Upper lobe of left lung (tissue), 6 donors: Measurements from ENCODE around the gene PIF1. TPM values are rescaled to one million over a fixed set of nuclear protein-coding genes. Genes with fewer than 3 reads are reported as not detected.

Experiments
- ATAC-seq, 2 donors: fragments of 200-7000 bp; cut with Tn5 transposase; one replicate each; pipeline ENCODE4 v1.9.1; 2022; ENCODE audit warnings: mild to moderate bottlenecking in 2 of 2, moderate library complexity in 2 of 2; ENCODE audit not compliant: low FRiP score in 2 of 2
- DNase-seq, 2 donors: peaks; one replicate each; pipeline ENCODE4 v3.0.0-alpha.2; 2019 to 2020
- H3K27ac ChIP-seq, 4 donors: fragments of 200-600 bp; sonication (generic); one replicate each; pipeline ENCODE4 v1.5.1; 2016 to 2019
- H3K27me3 ChIP-seq, 4 donors: fragments of 200-600 bp; sonication (generic); one replicate each; pipeline ENCODE4 v1.5.1; 2017 to 2019
- H3K36me3 ChIP-seq, 4 donors: fragments of 200-600 bp; sonication (generic); one replicate each; pipeline ENCODE4 v1.5.1; 2016 to 2019
- H3K4me1 ChIP-seq, 4 donors: fragments of 200-600 bp; sonication (generic); one replicate each; pipeline ENCODE4 v1.5.1; 2018 to 2019
- H3K4me3 ChIP-seq, 4 donors: fragments of 200-600 bp; sonication (generic); one replicate each; pipeline ENCODE4 v1.5.1; 2017 to 2019; ENCODE audit warnings: mild to moderate bottlenecking in 2 of 4, moderate library complexity in 1 of 4
- H3K9me3 ChIP-seq, 4 donors: fragments of 200-600 bp; sonication (generic); one replicate each; pipeline ENCODE4 v1.5.1; 2018 to 2019
- EP300 ChIP-seq, 4 donors: sonication (generic); formaldehyde crosslinking; IDR thresholded peaks; one replicate each; pipeline ENCODE4 v1.5.1; 2017; ENCODE audit warnings: antibody characterized with exemption in 4 of 4, control low read depth in 2 of 4
- POLR2A ChIP-seq, 4 donors: fragments of 450-650 bp; IDR thresholded peaks; one replicate each; pipeline ENCODE4 v1.5.1; 2016 to 2017; ENCODE audit warnings: antibody characterized with exemption in 4 of 4, mild to moderate bottlenecking in 2 of 4
- POLR2AphosphoS5 ChIP-seq, 2 donors: sonication (generic); formaldehyde crosslinking; IDR thresholded peaks; one replicate each; pipeline ENCODE4 v1.5.1; 2017; ENCODE audit warnings: antibody characterized with exemption in 2 of 2
- WGBS, 2 donors: methylation state at CpG; one replicate each; pipeline ENCODE4 v1.1.5; 2017 to 2018; 5-methylcytosine and 5-hydroxymethylcytosine counted together
- total RNA-seq, 6 donors: library from RNA; depleted of rRNA in 4 of 6; stranded (reverse); fragments of >200 nt in 4 of 6; gene quantifications; one replicate each; pipeline versions ENCODE4 v1.1.0 to v1.2.1, GENCODE V29; 2016 to 2021
- TF ChIP-seq, protein P1 (sequence below), 6 experiments: fragments of 450-650 bp in 4 of 6; fragments of 200-600 bp in 2 of 6; sonication (generic) in 2 of 6; IDR thresholded peaks; one replicate each; pipeline ENCODE4 v1.5.1; 2016 to 2019; ENCODE audit warnings: antibody characterized with exemption in 6 of 6
- donor health status: DM: no; HTN: no; CAD: no; lungs with moderate emphysema.
- donor health status: DM: no; HTN: yes; CAD: no; lungs with severe emphysema.

PIF1 gene
- total RNA-seq, 6 donors from 2014 or later: 0.61 to 6.2 (median 1.1) TPM

DNA sequence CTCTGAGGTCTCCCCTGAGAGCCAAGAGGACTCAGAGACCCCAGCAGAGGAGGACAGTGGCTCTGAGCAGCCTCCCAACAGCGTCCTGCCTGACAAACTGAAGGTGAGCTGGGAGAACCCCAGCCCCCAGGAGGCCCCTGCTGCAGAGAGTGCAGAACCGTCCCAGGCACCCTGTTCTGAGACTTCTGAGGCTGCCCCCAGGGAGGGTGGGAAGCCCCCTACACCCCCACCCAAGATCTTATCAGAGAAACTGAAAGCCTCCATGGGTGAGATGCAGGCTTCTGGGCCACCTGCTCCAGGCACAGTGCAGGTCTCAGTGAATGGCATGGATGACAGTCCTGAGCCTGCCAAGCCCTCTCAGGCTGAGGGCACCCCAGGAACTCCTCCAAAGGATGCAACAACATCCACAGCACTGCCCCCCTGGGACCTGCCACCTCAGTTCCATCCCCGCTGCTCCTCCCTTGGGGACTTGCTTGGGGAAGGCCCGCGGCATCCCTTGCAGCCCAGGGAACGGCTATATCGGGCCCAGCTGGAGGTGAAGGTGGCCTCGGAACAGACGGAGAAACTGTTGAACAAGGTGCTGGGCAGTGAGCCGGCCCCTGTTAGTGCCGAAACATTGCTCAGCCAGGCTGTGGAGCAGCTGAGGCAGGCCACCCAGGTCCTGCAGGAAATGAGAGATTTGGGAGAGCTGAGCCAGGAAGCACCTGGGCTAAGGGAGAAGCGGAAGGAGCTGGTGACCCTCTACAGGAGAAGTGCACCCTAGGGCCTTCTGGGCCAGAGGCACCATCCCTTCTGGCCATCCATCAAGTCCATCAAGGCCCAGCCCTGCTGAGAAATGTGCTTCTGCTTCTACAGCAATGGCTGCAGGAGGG is 39.9 kb upstream of the PIF1 start:
- peak overlapping the region in 3 of 4 donors; percentile 18 to 36 (median 35) for H3K27ac ChIP-seq

DNA sequence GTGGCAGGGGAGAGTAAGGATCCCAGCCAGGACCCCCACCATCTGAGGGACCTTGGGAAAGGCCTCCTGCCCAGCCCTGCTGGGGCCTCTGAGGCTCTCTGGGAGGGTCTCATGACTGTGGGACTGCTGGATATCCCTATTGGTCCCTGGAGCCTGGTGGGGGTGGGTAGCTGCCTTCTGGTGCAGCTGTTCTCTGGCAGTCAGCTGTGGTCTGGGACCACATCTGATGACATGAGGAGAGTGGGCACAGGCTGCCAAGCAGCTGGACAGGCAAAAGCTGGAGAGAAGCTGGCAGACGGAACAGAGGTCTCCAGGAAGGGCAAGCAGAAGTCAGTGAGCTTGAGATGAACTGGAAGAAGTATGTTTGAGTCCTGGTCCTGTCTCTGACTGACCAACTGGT is 38.6 kb upstream of the PIF1 start:
- Histone ChIP-seq H3K27me3 (no peaks in the 10 kb centered on the region), H3K36me3 (peaks cover 31 to 90% (median 73%) of the 10 kb centered on the region in 4 donors), H3K9me3 (no peaks in the 10 kb centered on the region), H3K4me1 (peaks cover 7 to 26% (median 16%) of the 10 kb centered on the region in 4 donors), H3K4me3 (no peak overlapping the region), H3K27ac (peak overlapping the region; percentile 1 to 58 (median 25))
- TF ChIP-seq POLR2A (IDR thresholded peaks at IDR 0.05) (no peak), EP300 (IDR thresholded peaks at IDR 0.05) (no peak), POLR2AphosphoS5 (IDR thresholded peaks at IDR 0.05) (no peak)
- TF ChIP-seq, protein P1, sequence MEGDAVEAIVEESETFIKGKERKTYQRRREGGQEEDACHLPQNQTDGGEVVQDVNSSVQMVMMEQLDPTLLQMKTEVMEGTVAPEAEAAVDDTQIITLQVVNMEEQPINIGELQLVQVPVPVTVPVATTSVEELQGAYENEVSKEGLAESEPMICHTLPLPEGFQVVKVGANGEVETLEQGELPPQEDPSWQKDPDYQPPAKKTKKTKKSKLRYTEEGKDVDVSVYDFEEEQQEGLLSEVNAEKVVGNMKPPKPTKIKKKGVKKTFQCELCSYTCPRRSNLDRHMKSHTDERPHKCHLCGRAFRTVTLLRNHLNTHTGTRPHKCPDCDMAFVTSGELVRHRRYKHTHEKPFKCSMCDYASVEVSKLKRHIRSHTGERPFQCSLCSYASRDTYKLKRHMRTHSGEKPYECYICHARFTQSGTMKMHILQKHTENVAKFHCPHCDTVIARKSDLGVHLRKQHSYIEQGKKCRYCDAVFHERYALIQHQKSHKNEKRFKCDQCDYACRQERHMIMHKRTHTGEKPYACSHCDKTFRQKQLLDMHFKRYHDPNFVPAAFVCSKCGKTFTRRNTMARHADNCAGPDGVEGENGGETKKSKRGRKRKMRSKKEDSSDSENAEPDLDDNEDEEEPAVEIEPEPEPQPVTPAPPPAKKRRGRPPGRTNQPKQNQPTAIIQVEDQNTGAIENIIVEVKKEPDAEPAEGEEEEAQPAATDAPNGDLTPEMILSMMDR (IDR thresholded peaks at IDR 0.05): no peak
- 88 to 100% methylated on average over 1 of the region's 1 CpG for WGBS, 2 donors
- DNase-seq: no peak
- no peak for ATAC-seq

More for the DNA sequence above, 39.9 kb upstream of the PIF1 start:
- Histone ChIP-seq H3K9me3 (no peaks in the 10 kb centered on the region), H3K36me3 (peaks cover 22 to 83% (median 62%) of the 10 kb centered on the region in 4 donors), H3K27me3 (no peaks in the 10 kb centered on the region), H3K4me3 (no peak overlapping the region), H3K4me1 (peaks cover 3 to 18% (median 6%) of the 10 kb centered on the region in 4 donors)
- no peak for ATAC-seq
- DNase-seq: no peak
- TF ChIP-seq POLR2A (IDR thresholded peaks at IDR 0.05) (no peak), EP300 (IDR thresholded peaks at IDR 0.05) (no peak), POLR2AphosphoS5 (IDR thresholded peaks at IDR 0.05) (no peak)
- TF ChIP-seq, protein P1 (IDR thresholded peaks at IDR 0.05): no peak
- WGBS, 2 donors: 93 to 96% methylated on average over 6 to 12 of the region's 12 CpGs

DNA sequence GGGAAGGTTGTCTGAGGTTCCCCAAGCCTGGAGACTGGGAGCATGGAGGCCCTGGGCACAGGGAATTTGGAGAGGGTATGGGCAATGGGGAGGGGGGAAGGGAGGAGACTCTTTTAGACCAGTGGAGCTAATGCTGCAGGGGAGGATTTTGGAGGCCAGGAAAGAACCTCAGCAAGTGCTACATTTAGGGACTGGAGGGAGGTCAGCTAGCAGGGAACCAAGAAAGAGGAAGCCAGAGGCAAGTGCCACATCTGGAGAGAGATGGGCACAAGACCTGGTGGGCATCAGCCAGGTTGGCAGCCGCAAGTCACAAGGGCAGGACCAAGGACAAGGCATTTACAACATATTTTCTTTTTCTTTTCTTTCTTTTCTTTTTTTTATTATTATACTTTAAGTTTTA is 37.0 kb upstream of the PIF1 start:
- ATAC-seq (no peak), DNase-seq (no peak)
- TF ChIP-seq POLR2A (IDR thresholded peaks at IDR 0.05) (no peak), EP300 (IDR thresholded peaks at IDR 0.05) (no peak), POLR2AphosphoS5 (IDR thresholded peaks at IDR 0.05) (no peak)
- TF ChIP-seq, protein P1 (IDR thresholded peaks at IDR 0.05): no peak
- H3K27me3 ChIP-seq: no peaks in the 10 kb centered on the region
- H3K4me3 ChIP-seq: no peak overlapping the region
- no peaks in the 10 kb centered on the region for H3K9me3 ChIP-seq
- peaks cover 31 to 86% (median 71%) of the 10 kb centered on the region in 4 donors for H3K36me3 ChIP-seq
- peaks cover 24 to 40% (median 30%) of the 10 kb centered on the region in 4 donors for H3K4me1 ChIP-seq
- WGBS, 2 donors: 92 to 100% methylated on average over 1 of the region's 1 CpG
- H3K27ac ChIP-seq: peak overlapping the region in 1 of 4 donors; percentile 53

DNA sequence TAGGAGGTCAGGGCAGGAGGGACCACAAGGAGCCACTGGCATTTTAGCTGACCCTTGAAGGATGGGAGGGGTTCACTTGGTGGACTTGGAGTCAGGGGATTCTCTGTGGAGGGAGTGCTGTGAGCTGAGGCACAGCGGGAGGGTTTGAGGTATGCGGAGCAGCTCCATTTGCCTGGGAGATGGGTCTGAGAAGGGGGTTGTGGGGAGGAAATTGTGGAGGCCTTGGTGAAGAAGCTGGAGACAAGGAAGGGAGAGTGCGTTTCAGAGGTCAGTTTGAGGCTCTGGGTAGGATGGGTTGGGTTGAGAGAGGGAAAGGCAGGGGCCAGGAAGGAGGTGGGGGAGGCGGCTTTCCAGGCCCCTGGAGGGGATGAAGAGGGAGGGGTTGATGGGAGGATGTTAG is 36.5 kb upstream of the PIF1 start:
- no peak for DNase-seq
- 88 to 95% methylated on average over 4 of the region's 4 CpGs for WGBS, 2 donors
- Histone ChIP-seq H3K27me3 (no peaks in the 10 kb centered on the region), H3K4me3 (no peak overlapping the region), H3K27ac (peak overlapping the region; percentile 9 to 53 (median 26)), H3K9me3 (no peaks in the 10 kb centered on the region), H3K4me1 (peaks cover 28 to 44% (median 34%) of the 10 kb centered on the region in 4 donors), H3K36me3 (peaks cover 31 to 81% (median 69%) of the 10 kb centered on the region in 4 donors)
- TF ChIP-seq, protein P1 (IDR thresholded peaks at IDR 0.05): no peak
- TF ChIP-seq EP300 (IDR thresholded peaks at IDR 0.05): no peak
- no peak for TF ChIP-seq POLR2AphosphoS5 (IDR thresholded peaks at IDR 0.05)
- TF ChIP-seq POLR2A (IDR thresholded peaks at IDR 0.05): no peak
- no peak for ATAC-seq
